Right renal pelvis (tissue), 4 donors: Measurements from ENCODE around the gene YBEY. TPM values are rescaled to one million over a fixed set of nuclear protein-coding genes. Genes with fewer than 3 reads are reported as not detected.

Experiments
- DNase-seq, 4 donors: peaks; one replicate each; pipeline ENCODE4 v3.0.0-alpha.2; 2013; ENCODE audit warnings: low read depth in 4 of 4, low spot score in 3 of 4, missing footprints in 1 of 4
- polyA plus RNA-seq, 4 donors: library from polyadenylated mRNA; unstranded; fragments of 120-200 nt; gene quantifications; one replicate each; pipeline ENCODE4 v1.2.1, GENCODE V29; 2013; ENCODE audit not compliant: insufficient read length in 4 of 4

Gene YBEY
- polyA plus RNA-seq, 4 donors: 19.9 to 24.6 (median 20.7) TPM

- DNase-seq: no peak
These were observed 22.0 kb upstream of the YBEY start for GRCh38 chr21:46264046-46264689.

GRCh38 chr21:46264690-46265144, 21.4 kb upstream of the YBEY start:
- DNase-seq: no peak

- no peak for DNase-seq
These were observed 20.2 kb upstream of the YBEY start for GRCh38 chr21:46265736-46266525.

- DNase-seq: no peak
These were observed 19.2 kb upstream of the YBEY start for GRCh38 chr21:46266946-46267345.

- DNase-seq: no peak
These were observed 17.8 kb upstream of the YBEY start for GRCh38 chr21:46268371-46268770.

- no peak for DNase-seq
These were observed 16.7 kb upstream of the YBEY start for GRCh38 chr21:46269466-46269865.

- no peak for DNase-seq
These were observed 12.8 kb upstream of the YBEY start for GRCh38 chr21:46273341-46273740.

GRCh38 chr21:46274797-46275390, 11.2 kb upstream of the YBEY start:
- DNase-seq: no peak

- DNase-seq: no peak
These were observed 2.0 kb upstream of the YBEY start for GRCh38 chr21:46284077-46284644.

- no peak for DNase-seq
These were observed 1.4 kb upstream of the YBEY start for GRCh38 chr21:46284733-46285132.

- DNase-seq: no peak
These were observed 908 bp upstream of the YBEY start, which contains the start of gene MCM3AP for GRCh38 chr21:46285206-46285661. TSS of gene MCM3AP (minus strand) at chr21:46285611. CDS start at chr21:46285286, 325 bp downstream.

GRCh38 chr21:46286648-46287002, 483 bp downstream of the YBEY start:
- DNase-seq: no peak

GRCh38 chr21:46287541-46287940, 1.4 kb downstream of the YBEY start:
- DNase-seq: no peak

GRCh38 chr21:46289655-46290179, 3.6 kb downstream of the YBEY start:
- no peak for DNase-seq

- DNase-seq: no peak
These were observed 5.4 kb downstream of the YBEY start for GRCh38 chr21:46291561-46291960.

GRCh38 chr21:46294647-46295176, 8.6 kb downstream of the YBEY start:
- no peak for DNase-seq

GRCh38 chr21:46295177-46295770, 9.1 kb downstream of the YBEY start:
- no peak for DNase-seq

- DNase-seq: peak in 2 of 4 donors; percentile 35 to 54
These were observed 10.0 kb downstream of the YBEY start for GRCh38 chr21:46295996-46296752.
